Hematopoietic multipotent progenitor cell treated with erythropoietin and hydrocortisone succinate and interleukin-3 and kit ligand, for 6 days (in vitro differentiated cells): ENCODE results near the gene CCDC77.

Experiments
- DNase-seq: peaks from one replicate; pipeline ENCODE4 v3.0.0-alpha.2; 2015

The CCDC77 gene

DNA sequence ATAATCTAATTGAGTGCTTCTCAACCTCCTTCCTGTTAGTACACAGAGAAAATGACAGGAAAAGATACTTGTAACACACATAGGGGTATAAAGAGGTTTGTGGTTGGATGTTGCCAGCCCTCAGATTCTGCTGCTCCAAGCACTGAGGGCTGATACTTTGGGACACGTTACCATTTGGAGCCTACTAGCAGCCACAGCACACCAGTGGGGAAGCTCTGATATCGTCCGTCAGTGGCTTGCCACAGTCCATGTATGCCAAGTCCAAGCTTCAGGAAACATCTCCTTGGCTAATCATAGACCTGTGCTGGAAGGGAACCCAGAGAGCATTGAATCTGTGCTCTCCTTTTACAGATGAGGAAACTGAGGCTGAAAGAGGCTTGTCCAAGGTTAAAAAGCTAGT is 80.6 kb downstream of the CCDC77 start:
- DNase-seq, result no peak

DNA sequence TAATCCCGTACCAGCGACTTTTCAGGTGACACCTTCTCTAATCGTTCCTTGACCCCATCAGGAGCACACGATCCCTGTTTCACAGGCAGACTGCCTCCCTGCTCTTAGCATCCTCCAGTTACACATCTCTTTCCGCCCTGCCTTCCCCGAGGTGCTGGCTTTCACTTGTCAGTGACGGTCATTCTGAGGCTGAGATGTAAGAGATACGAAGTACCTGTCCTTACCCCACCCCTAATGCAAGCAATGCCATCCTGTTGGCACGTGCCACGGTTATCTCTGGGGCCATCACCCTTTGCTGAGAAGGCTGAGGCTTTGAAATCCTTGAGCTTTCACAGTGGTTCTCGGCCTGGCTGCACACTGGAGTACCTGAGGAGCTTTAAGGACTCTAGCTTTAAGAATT is 82.7 kb downstream of the CCDC77 start:
- DNase-seq, result no peak

DNA sequence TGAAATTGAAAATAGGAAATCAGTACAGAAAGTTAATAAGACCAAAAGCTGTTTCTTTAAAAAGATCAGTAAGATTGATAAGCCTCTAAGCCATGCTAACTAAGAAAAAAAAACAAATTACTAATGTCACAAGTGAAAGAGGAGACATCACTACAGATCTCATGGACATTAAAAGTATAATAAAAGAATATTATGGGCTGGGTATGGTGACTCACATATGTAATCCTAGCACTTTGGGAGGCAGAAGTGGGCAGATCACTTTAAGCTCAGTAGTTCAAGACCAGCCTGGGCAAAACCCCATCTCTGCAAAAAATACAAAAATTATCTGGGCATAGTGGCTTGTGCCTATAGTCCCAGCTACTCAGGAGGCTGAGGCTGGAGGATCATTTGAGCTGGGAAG is 88.8 kb downstream of the CCDC77 start:
- DNase-seq, result no peak
